Fibroblast of upper back skin (primary cell): ENCODE measurements around the gene ASB10.

ENCODE experiments used
- DNase-seq: peaks from one replicate; pipeline ENCODE4 v3.0.0-alpha.2; 2013

The ASB10 gene

DNA sequence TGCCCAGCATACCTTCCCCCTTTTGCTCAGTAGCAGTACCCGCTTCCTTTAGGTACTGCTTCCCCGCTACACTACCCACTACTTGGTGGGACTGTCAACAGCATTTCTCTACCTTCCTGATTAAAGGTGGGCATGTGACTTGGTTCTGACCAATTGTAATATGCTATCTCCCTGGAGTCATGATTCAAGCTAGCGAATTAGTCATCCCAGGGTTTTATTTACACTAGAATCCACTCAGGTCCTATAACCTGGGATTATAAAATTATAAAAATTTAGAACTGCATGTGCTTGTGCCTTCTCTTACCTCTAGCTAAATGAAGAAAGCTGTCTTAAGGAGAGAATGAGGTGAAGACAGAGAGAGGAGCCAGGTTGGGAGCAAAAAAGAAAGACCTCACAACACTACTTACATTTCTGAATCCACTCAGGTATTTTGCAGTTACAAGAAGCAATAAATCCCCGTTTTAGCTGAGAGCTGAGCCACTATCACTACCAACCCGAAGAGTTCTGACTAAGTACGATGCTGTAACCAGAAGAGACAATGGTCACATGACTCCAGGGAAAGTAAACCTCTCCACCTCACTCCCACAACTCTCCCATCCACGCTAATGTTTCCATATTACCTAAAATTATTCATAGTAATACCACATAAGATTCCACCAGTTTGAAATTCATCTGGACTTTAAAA is 29.3 kb downstream of the ASB10 start:
- DNase-seq = no peak

DNA sequence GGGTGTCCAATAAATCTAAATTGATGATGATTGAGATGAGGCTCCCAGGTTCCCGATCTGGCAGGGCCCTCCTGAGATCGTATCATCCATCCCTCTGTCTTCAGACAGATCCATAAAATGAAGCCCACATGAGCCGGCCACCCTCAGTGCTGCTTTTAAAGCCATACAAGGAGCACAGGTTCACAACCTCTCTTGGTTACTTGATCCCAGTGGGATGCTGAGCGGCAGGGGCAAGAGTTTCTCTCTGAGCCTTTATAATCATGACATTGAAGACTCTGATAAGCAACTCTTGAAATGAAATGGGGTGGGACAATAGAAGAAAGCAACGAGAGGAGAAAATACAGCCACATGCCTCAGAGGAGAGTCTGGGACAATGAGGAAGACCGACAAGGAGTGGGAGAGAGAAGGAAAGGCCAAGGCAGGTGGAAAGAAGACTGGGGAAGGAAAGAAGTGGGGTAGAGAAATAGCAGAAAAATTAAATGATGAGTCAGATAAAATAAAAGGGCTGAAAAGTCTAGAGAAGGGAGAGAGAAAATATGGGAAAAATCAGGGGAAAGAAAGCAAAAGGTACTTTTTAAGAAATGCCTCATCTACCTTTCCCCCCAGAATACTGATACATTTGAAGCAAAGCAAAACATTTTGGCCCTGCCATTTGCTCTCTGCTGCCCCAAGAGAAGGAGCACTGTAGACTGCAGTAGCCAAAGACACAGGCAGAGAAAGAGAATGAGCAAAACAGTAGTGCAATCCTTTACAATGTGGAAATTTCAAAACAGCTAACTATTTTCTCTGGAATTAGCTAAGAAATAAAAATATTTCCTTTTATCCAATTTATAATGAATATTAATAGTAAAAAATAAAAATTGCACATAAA is 34.2 kb downstream of the ASB10 start:
- DNase-seq = no peak

DNA sequence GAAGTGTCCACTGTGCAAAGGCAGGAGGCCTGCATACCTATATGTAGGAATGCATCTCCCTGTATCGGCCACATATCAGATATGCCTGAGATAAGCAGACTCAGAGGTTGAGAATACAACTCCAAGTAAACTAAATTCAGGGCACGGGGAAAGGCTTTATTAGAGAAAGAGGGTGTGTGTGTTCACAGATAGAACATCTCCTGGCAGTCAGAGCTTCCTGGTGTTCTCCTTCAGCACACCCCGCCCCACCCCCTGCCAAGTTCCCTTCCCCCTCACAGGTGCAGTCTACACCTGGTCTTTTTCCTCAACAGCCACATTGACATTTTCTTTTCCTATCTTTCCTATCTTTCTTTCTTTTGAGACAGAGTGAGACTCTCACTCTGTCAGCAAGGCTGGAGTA is 36.7 kb downstream of the ASB10 start:
- DNase-seq = no peak

DNA sequence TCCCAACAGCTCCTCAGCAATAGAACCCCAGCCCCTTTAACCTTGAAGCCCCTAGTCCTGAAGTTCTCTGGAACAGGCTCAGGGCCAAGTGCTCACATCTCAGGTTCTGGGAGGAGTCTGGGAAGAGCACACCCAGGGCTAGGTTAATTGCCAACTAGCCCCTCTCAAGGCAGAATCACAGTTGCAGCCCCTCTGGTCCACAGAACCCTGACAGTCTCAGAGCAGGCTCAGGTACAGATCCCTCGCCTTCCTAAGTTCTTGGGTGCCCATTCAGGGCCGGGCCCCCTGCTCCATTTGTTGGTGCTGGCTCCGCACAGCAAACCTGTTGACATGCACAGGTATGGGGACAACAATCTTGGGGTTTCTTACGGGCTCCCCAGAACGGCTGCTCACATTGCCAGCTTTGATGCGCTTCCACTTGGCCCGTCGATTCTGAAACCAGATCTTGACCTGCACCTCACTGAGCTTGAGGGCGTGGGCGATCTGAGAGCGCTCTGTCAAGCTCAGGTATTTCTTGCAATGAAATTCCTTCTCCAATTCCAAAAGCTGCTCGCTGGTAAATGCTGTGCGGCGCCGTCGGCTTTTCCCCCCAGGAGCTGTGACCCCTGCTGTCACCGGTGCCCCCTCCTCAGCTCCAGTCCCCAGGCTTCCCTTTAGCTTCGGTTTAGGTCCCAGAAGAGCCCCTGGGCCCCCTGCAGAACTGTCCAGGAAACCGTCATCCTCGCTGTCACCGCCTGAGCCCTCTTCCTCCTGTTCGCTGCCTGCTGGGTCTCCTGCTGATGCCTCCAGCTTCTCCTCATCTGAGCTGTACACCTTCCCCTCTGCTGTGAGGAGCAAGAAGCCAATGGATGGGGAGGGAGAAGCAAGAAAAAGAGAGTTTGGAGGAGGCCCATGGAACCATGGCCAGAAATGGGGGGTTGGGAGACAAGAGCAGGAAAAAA is 38.5 kb downstream of the ASB10 start:
- DNase-seq = no peak

DNA sequence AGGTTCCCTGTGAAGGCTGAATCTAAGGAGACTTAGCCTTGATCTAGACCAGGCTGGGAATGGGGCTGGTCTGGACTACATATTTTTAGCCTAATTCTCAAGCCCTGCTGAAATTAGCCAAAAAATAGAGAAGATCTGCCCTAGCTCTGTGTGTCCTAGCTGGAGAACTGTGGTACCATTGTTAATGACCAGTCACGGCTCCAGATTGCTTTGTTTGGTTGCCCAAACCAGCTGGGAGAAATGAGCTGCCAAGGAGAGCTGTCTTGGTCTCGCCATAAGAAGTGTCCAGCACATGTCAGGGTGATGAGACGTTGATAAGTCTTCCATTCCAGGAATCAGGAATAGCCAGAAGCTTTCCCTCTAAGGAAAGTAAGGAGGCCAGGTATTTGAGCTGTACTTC is 40.3 kb downstream of the ASB10 start:
- DNase-seq = no peak

DNA sequence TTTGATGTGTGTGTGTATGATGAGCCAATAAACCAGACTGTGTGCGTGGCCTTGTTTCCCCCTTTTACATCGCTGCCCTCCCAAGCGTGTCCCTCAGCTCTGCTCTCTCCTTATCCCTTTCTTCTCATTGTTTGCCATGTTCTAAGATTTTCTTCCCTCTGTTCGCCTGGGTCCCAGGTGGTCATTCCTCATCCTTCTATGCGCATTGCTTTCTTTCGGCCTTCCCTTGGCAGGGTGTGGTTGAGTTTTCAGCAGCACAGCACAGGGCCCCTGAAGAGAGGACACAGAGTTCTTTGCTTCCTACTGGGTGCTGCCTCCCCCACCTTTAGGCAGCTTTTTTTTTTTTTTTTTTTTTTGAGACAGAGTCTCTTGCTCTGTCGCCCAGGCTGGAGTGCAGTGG is 42.7 kb downstream of the ASB10 start:
- DNase-seq = no peak

DNA sequence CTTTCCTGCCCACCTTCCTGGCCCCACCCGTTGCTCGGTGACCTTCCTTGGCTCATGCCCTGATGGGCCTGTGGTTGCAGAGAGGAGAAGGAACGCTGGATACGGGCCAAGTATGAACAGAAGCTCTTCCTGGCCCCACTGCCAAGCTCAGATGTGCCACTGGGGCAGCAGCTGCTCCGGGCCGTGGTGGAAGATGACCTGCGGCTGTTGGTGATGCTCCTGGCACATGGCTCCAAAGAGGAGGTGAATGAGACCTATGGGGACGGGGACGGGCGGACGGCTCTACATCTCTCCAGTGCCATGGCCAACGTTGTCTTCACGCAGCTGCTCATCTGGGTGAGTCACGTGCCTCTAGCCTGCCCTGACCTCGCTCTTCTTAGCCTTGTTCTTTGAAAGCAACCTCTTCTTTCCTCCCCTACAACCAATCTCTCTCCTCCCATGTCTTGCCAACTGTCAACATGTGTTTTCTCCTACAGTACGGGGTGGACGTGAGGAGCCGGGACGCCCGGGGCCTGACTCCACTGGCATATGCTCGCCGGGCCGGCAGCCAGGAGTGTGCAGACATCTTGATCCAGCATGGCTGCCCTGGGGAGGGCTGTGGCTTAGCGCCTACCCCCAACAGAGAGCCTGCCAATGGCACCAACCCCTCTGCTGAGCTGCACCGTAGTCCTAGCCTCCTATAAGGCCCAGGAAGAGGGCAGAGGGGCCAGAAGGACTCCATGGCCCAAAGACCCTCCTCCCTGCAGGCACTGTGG is 43.6 kb downstream of the ASB10 start:
- DNase-seq = no peak

DNA sequence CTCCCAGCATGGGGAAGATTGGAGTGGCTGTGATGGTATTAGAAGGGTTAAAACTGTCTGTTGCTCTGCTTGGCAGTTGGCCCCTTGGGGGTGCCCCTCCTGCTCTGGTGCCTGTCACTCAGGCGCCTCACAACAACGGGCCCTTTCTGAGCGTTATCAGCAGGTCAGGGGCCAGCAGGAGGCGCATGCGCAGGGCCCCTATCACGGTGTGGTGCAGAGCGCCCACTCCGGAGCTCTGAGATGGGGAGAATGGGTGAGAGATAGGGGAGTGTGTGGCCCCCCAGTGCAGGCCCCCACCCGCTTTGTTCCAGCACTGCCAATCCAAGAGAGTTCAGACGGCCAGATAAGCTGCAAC is 44.4 kb downstream of the ASB10 start:
- DNase-seq = no peak

DNA sequence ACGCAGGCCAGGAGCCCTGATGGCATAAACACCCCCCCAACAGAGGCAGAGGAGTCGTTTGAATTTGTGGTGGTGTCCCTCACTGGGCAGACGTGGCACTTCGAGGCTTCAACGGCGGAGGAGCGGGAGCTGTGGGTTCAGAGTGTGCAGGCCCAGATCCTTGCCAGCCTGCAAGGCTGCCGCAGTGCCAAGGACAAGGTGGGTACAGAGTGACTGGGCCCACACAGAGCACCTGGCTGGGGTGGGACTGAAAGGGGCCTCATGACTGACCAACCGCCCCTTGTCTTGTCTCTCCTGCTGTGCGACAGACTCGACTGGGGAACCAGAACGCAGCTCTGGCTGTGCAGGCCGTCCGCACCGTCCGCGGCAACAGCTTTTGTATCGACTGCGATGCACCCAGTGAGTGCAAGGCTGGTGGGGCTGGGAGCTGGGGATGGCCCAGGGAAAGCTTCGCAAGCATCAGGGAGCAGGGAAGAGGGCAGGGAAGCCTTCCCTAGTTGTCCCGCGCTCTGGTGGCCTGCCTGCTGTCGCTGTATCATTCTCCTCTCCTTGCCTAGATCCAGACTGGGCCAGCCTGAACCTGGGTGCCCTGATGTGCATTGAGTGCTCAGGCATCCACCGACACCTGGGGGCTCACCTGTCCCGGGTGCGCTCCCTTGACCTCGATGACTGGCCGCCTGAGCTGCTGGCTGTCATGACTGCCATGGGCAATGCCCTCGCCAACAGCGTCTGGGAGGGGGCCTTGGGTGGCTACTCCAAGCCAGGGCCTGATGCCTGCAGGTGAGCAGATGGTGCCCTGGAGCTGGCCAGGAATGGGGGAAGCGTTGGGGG is 45.0 kb downstream of the ASB10 start:
- DNase-seq = no peak

DNA sequence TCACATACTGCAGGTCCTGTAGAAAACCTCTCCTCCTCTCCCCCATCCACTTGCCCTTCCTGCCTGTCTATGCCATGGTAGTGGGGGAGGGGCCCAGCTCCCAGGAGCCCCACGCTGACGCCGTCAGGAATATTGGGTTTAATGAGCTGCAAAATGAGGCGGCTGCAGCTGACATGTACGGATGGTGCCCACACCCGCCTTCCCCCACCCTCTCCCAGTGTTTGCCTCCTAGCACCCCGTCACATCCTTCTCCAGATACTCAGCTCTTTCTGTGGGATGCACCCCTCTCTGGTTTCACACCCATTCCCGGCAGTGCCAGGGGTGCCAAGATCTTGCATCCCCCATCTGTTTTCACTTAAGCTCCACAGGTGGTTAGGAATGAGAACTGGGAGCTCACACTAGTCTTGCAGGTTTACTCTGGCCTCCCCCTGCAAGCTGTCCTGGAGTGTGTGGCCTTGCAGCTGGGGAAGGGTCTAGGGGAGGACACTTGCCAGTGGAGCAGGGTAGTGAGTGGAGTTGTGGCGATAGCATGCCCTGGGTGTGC is 45.7 kb downstream of the ASB10 start:
- no peak for DNase-seq

DNA sequence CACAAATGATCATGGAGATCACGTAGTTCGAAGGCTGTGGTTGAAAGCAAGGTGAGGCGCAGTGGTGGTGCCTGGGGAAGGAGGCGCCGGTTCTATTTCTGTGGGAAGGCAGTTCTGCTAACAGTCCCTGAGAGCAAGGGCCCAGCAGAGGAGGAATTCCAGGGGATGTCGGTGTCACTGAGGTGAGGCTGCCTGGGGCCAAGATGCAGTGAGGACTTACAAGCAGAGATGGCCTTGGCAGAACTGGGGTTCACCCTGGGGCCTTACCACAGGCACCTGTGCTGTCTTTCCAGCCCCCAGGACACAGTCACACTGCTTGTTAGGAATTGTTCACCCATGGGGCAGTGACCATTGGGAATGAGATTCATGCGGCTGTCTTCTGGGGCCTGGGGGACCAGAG is 46.2 kb downstream of the ASB10 start:
- DNase-seq = no peak

DNA sequence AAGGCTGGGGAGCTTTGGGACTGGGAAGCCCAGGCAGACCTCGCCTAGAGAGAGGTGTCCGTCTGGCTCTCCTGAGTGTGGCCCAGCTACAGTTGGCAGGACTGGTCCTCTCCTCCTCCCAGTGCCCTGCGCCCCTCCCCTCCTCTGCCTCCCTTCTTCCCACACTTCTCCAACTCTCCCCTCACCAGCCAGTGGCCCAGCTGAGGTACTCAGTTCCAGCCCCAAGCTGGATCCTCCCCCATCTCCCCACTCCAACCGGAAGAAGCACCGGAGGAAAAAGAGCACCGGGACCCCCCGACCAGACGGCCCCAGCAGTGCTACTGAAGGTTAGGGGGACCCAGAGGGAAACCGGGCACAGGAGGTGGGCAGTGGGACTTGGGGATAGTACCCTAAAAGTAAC is 47.3 kb downstream of the ASB10 start:
- no peak for DNase-seq

DNA sequence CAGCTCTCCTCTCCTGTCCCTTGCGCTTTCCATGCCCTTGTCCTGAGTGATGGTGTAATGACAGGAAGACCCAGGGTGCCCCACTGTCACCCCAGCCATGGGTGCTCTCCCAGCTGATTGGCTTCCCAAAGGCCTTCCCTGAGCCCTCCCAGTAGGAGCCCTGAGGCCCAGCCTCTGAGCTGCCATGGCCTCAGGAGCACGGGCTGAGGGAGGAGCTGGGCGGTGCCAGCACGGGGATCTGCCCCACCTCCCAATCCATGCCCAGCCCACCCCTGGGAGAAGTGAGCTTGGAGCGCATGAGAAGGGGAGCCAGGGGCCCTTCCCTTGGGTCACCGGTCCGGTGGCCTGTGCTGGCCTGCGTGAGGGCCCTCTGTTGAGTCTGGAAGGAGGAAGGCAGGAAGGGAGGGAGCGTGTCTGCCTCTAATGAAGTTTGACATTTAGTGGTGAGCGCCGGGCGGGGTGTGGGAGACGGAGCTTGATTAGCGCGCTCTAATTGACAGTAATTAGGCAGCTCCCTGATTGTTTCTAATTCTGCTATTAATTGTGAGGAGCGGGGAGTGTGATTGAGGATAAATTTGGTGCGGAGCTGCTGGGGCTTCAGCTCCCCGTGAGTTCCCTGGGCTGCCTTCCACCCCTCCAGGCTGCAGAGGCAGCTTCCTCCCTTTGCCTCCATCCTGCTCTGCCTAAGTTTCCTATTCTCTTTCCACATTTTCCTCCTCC is 47.8 kb downstream of the ASB10 start:
- no peak for DNase-seq

DNA sequence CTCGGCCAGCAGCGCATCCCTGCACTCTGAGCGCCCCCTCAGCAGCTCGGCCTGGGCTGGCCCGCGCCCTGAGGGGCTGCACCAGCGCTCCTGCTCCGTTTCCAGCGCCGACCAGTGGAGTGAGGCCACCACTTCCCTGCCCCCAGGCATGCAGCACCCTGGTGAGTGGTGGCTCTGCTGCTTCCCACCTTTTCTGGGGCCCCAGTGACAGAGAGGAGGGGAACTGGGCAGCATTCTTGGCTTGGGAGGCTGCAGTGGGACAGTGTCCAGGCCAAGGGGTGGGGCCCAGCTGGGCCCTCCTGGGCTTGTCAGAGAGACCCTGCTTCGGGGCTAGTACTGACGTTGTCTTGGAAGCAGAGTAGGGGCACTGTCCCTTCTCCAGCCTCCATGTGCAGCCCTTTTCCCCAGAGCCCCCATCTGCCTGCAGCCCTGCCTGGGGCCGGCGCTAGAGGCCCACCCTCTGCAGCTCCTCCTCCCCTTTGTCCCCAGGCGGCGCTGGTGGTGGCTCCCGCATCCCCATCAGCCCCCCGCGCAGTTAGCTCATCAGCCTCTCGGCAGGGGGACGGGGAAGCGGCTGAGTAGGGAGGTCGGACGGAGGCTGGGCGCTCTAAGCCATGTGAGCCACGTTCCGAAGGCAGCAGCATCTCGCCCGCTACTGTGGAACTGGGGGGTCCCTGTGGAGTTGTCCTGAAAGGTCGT is 48.7 kb downstream of the ASB10 start:
- DNase-seq = no peak

DNA sequence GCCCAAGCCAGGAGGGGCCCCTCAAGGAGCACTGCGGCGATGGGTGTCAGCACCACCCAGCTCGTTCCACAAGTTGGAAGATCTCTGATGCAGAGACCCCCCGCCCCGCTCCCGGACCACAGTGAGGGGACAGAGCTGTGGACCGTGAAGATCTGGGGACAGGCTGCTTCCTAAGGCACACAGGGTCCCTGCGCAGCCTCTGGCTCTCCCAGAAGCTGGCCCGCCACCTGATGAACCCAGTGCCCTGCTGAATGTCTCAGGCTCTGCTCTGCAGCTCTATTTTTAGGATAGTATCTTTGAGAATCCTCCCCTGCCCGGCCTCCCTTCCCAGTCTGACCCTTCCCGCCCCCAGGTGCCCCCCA is 49.3 kb downstream of the ASB10 start:
- no peak for DNase-seq

DNA sequence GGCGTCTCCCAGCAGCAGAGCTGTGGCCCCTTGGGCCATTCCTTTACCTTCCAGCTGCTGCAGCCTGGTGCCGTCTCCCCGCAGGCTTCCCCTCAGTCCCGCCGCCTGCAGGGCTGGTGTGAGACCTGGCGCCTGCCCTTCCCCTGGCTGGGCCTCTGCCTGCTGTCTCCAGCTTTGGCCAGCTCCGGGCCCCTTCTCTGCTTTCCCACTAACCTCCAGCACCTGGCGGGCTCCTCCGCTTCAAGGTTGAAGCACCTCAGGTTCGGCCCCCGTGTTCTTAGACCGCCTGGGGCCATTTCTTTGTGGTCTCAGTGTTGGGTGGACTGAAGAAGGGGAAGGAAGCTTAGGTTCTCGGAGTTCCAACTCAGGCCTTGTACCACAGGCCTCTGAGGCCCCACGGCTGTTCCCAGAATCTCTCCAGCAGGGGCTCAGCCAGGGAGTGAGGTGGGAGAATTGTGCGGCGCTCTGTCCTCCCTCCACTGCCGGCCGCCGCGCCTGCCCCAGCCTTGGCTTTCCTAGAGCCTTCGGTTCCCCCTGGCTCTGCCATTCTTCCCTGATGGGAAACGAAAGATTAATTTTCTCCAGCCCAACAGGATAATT is 49.9 kb downstream of the ASB10 start:
- DNase-seq = no peak

DNA sequence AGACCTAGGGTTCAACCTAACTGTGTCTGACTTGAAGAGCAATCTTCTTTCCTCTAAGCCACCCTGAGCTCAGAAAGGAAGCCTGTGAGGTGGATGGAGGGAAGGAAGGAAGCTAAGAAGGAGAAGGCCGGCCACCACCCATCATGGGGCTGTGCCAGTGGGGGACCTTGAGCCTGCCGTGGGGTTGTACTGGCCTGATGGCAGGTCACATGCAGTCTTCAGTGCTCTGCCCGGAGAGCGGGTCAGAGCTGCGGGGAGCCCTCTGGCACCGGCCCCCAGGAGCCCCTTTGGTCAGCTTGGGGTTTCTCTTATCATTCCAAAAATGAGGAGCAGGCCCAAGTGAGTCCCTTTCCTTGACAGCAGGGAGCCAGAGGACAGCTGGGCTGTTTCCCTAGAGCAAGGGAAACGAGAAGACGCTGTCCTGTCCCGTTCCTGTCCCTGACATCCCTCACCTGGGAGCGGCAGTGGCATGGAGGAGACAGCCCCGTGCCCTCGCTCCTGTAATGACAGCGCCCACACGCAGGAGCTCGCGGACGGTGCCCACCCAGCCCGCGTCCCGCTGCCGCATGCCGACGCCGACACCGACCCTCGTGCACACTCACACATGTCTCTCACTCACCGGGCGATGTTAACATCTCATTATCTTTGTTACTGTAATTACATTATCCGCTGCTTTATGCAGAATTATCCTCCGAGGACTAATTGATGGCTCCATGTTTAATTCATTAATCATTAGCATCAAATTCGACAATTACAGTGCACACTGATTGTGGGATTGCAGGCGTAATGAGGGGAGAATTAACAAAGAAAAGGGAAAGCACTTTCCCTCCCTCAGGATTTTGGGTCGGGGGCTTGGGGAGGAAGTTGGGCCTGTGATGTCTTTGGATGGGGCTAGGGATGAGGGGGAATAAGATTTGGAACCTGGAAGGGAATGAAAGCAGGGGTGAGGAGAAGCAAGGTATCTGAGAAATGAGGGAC is 50.9 kb downstream of the ASB10 start:
- no peak for DNase-seq

DNA sequence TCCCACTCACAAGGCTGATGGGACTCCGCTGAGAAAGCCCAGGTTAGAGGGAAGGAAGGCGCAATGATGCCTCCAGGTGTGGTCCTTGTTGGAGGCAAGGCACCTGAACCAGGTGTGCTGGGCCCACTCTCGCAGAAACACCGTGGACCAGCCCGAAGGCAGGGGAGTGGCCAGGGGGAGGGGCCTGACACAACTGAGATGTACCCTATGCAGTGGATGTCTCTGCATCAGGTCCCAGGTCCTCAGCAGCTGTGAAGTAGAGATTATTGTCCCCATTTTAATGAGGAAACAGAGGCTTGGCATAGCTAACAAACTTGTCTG is 51.6 kb downstream of the ASB10 start:
- no peak for DNase-seq
